ENCODE data around the gene MYG1. TPM values are rescaled to one million over a fixed set of nuclear protein-coding genes. Genes with fewer than 3 reads are reported as not detected.

The MYG1 gene
- total RNA-seq, 6 experiments from 2014 or later = 17.6 to 27.1 (median 20.8) TPM

DNA sequence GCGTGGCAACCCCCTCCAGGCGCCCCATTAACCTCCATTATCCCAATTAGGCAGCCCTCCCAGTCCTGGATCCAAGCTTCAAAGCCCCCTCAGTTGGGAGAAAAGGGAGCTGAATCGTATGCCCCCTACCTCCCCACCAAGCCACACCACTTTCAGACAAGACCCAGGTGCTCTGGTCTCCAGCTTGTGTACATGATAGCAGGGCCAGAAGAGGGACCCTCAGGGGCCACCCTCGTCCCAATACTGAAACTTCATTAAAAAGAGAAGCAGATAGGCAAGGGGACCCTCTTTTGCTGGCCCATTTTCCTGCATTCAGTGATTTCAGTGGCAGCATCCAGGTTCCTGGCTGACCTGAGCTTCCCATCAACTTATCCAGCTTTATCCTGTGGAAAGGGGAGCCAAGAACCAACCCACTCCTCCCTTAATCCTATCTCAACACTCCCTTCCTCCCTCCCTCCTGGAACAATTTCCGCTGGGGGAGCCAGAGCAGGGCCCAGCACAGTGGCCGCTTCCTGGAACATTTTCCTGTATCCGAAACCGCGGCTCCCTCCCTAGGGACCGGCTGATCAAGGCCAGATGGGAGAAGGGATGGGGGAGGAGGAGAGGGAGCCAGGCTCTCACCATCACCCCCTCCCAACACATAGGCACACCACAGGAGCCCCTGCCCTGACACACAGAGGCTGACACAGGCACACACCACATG, 46.1 kb downstream of the MYG1 start:
- Histone ChIP-seq H3K9me3 (no peaks in the 10 kb centered on the region), H3K27ac (peak overlapping the region; percentile 0 to 69 (median 31)), H3K4me3 (peak overlapping the region in 2 of 3 donors; percentile 50 to 55), H3K4me1 (no peaks in the 10 kb centered on the region), H3K36me3 (no peaks in the 10 kb centered on the region), H3K27me3 (no peaks in the 10 kb centered on the region)
- TF ChIP-seq CTCF (IDR thresholded peaks at IDR 0.05) (no peak), POLR2A (IDR thresholded peaks at IDR 0.05) (no peak)
- 100% methylated on average over 1 of the region's 10 CpGs for WGBS (ENCODE audit: insufficient coverage, low coverage, low lambda C conversion rate, missing lambda C conversion rate)
- peak; percentile 27 to 54 (median 44) for ATAC-seq
- intact Hi-C loops (cut with DNase I) = loop anchor here in 1 of 2 donors (5.0 kb wide), 1 partner anchor 82 kb away; no protein-coding TSS in a partner anchor
- peak in 1 of 3 donors; percentile 42 for DNase-seq

DNA sequence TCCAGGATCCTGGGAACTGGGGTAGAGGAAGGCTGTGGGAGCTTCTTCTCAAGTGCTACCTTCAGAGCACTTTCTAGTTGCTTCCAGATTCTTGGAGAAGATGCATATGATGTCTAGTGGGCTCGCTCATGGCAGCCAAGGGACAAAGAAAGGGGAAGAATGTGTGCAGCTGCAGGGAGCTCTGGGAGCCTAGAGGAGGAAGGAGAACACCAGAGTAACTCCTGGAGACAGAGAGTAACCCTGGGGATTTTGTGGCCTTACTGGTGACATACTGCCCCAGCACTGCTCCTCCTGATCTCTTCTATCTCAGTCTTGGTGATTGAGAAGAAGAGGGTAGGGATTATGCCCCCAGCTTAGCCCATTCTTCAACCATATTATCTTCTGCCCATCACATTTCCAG, 47.0 kb downstream of the MYG1 start:
- 83% methylated on average over 1 of the region's 1 CpG for WGBS (ENCODE audit: insufficient coverage, low coverage, low lambda C conversion rate, missing lambda C conversion rate)
- ATAC-seq (peak in 1 of 4 donors; percentile 10), DNase-seq (no peak)
- Histone ChIP-seq H3K27ac (no peak overlapping the region), H3K36me3 (no peaks in the 10 kb centered on the region), H3K4me1 (no peaks in the 10 kb centered on the region), H3K9me3 (no peaks in the 10 kb centered on the region), H3K4me3 (no peak overlapping the region), H3K27me3 (no peaks in the 10 kb centered on the region)
- intact Hi-C loops (cut with DNase I) = loop anchor here in 1 of 2 donors (5.0 kb wide), 1 partner anchor 81 kb away; no protein-coding TSS in a partner anchor
- TF ChIP-seq CTCF (IDR thresholded peaks at IDR 0.05) = no peak
- no peak for TF ChIP-seq POLR2A (IDR thresholded peaks at IDR 0.05)

- no peaks in the 10 kb centered on the region for H3K27me3 ChIP-seq
- no peak overlapping the region for H3K27ac ChIP-seq
- H3K4me1 ChIP-seq = peaks cover 0 to 5% (median 0%) of the 10 kb centered on the region in 4 donors
- no peak overlapping the region for H3K4me3 ChIP-seq
- H3K9me3 ChIP-seq = no peaks in the 10 kb centered on the region
- no peaks in the 10 kb centered on the region for H3K36me3 ChIP-seq
- DNase-seq (no peak), ATAC-seq (no peak)
- WGBS (ENCODE audit: insufficient coverage, low coverage, low lambda C conversion rate, missing lambda C conversion rate) = 67% methylated on average over 4 of the region's 4 CpGs
- intact Hi-C loops (cut with DNase I) = loop anchor here in 1 of 2 donors (5.0 kb wide), 1 partner anchor 79 kb away; no protein-coding TSS in a partner anchor
- TF ChIP-seq CTCF (IDR thresholded peaks at IDR 0.05) (no peak), POLR2A (IDR thresholded peaks at IDR 0.05) (no peak)
These were observed 48.4 kb downstream of the MYG1 start for GRCh38 chr12:53347905-53348304.

- peak; percentile 99 to 100 (median 100) for ATAC-seq
- intact Hi-C loops (cut with DNase I) = loop anchor here in 1 of 2 donors (2.0 kb wide), 1 partner anchor 68 kb away; no protein-coding TSS in a partner anchor
- no peak overlapping the region for H3K27ac ChIP-seq
These were observed 53.1 kb downstream of the MYG1 start for GRCh38 chr12:53352331-53353256.

More at GRCh38 chr12:53352331-53353256, 53.1 kb downstream of the MYG1 start:
- no peak for TF ChIP-seq POLR2A (IDR thresholded peaks at IDR 0.05)
- TF ChIP-seq CTCF (IDR thresholded peaks at IDR 0.05) = peak; percentile 84 to 91 (median 89)
- peak; percentile 72 to 82 (median 76) for DNase-seq
- Histone ChIP-seq H3K4me1 (peaks cover 0 to 5% (median 0%) of the 10 kb centered on the region in 4 donors), H3K36me3 (no peaks in the 10 kb centered on the region), H3K4me3 (no peak overlapping the region), H3K9me3 (no peaks in the 10 kb centered on the region), H3K27me3 (no peaks in the 10 kb centered on the region)
- 48% methylated on average over 20 of the region's 21 CpGs for WGBS (ENCODE audit: insufficient coverage, low coverage, low lambda C conversion rate, missing lambda C conversion rate)
